Colonic mucosa (tissue), 4 donors: ENCODE results near the gene TPM2. TPM values are rescaled to one million over a fixed set of nuclear protein-coding genes. Genes with fewer than 3 reads are reported as not detected.

Experiments
- DNase-seq: peaks from one replicate; pipeline ENCODE4 v3.0.0-alpha.2; 2020
- H3K27ac ChIP-seq: fragments of 200-600 bp; one replicate; pipeline ENCODE4 v1.8.0; 2021
- H3K27me3 ChIP-seq: fragments of 200-600 bp; one replicate; pipeline ENCODE4 v1.8.0; 2021
- H3K36me3 ChIP-seq: fragments of 200-600 bp; one replicate; pipeline ENCODE4 v1.8.0; 2021
- H3K4me1 ChIP-seq: fragments of 200-600 bp; one replicate; pipeline ENCODE4 v1.8.0; 2021; ENCODE audit warnings: mild to moderate bottlenecking
- H3K4me3 ChIP-seq: fragments of 200-600 bp; one replicate; pipeline ENCODE4 v1.8.0; 2021
- H3K9ac ChIP-seq, 2 donors: one replicate each; pipeline ENCODE4 v1.7.0; 2013; ENCODE audit warnings: control low read depth in 2 of 2, low read depth in 2 of 2, low read length in 2 of 2
- H3K9me3 ChIP-seq: fragments of 200-600 bp; one replicate; pipeline ENCODE4 v1.8.0; 2021
- CTCF ChIP-seq: fragments of 200-600 bp; IDR thresholded peaks from one replicate; pipeline ENCODE4 v1.8.0; 2022; ENCODE audit warnings: antibody characterized with exemption, mild to moderate bottlenecking
- intact Hi-C: fragments of 100-400 bp; cut with DNase I; formaldehyde crosslinking; loops from one replicate; pipeline ENCODE4 v1.14.1; 2022
- total RNA-seq, 2 donors: library from RNA; stranded (reverse); fragmentation: NEBNext Ultra II Directional in 1 of 2; extraction: Animal tissue kit (Norgen Biotek cat#: 25700) in 1 of 2; gene quantifications; one replicate each; pipeline ENCODE4 v1.2.1, GENCODE V29; 2021
- donor health status: healthy.
- donor health status: DM: no; HTN: no; CAD: no.
- donor health status: DM: no; HTN: no; CAD: no.

The TPM2 gene
- total RNA-seq, 2 donors from 2014 or later = 29.8 to 321 TPM

GRCh38 chr9:35660966-35661415 is 28.7 kb downstream of the TPM2 start:
- Histone ChIP-seq H3K9ac (peak overlapping the region; percentile 33 to 64), H3K27me3 (no peaks in the 10 kb centered on the region), H3K9me3 (no peaks in the 10 kb centered on the region), H3K27ac (peak overlapping the region; percentile 81), H3K4me3 (no peak overlapping the region), H3K4me1 (peaks cover 24% of the 10 kb centered on the region), H3K36me3 (no peaks in the 10 kb centered on the region)
- TF ChIP-seq CTCF = peak; percentile 49
- peak; percentile 65 for DNase-seq
- intact Hi-C loops = loop anchor here (5.0 kb wide), 1 partner anchor 71 kb away; the partner anchor contains the start of genes CREB3 and TLN1

DNA sequence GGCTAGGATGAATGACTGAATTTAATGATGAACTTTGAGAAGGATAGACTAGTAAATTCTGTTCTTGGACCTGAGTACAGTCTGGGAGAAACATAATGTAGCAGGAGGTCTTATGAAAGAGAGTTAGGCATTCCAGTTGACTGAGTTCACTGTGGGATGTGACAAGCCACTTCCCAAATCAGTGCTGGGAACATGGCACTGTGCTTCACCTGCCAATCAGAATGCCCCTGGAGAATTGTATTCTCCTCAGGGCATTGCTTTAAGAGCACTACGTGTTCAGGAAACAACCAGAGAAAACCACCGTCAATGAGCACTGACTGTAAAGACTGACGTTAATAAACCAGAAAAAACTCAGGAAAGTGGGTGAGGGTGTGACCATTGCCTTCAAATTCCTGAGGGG is 30.4 kb downstream of the TPM2 start:
- H3K27me3 ChIP-seq = no peaks in the 10 kb centered on the region
- H3K9ac ChIP-seq = peak overlapping the region in 1 of 2 donors; percentile 86

GRCh38 chr9:35658968-35659220 is 30.8 kb downstream of the TPM2 start:
- intact Hi-C loops = no loop called here
- peak overlapping the region; percentile 85 for H3K4me3 ChIP-seq
- no peak for TF ChIP-seq CTCF
- peak overlapping the region; percentile 86 to 98 for H3K9ac ChIP-seq
- H3K36me3 ChIP-seq = no peaks in the 10 kb centered on the region
- H3K4me1 ChIP-seq = peaks cover 24% of the 10 kb centered on the region
- no peaks in the 10 kb centered on the region for H3K9me3 ChIP-seq
- H3K27ac ChIP-seq = peak overlapping the region; percentile 91
- no peaks in the 10 kb centered on the region for H3K27me3 ChIP-seq
- peak; percentile 43 for DNase-seq

More for the DNA sequence above, 30.4 kb downstream of the TPM2 start:
- no peak for DNase-seq
- Histone ChIP-seq H3K36me3 (no peaks in the 10 kb centered on the region), H3K4me3 (peak overlapping the region; percentile 85), H3K9me3 (no peaks in the 10 kb centered on the region), H3K27ac (peak overlapping the region; percentile 91), H3K4me1 (peaks cover 24% of the 10 kb centered on the region)
- intact Hi-C loops = no loop called here
- no peak for TF ChIP-seq CTCF

DNA sequence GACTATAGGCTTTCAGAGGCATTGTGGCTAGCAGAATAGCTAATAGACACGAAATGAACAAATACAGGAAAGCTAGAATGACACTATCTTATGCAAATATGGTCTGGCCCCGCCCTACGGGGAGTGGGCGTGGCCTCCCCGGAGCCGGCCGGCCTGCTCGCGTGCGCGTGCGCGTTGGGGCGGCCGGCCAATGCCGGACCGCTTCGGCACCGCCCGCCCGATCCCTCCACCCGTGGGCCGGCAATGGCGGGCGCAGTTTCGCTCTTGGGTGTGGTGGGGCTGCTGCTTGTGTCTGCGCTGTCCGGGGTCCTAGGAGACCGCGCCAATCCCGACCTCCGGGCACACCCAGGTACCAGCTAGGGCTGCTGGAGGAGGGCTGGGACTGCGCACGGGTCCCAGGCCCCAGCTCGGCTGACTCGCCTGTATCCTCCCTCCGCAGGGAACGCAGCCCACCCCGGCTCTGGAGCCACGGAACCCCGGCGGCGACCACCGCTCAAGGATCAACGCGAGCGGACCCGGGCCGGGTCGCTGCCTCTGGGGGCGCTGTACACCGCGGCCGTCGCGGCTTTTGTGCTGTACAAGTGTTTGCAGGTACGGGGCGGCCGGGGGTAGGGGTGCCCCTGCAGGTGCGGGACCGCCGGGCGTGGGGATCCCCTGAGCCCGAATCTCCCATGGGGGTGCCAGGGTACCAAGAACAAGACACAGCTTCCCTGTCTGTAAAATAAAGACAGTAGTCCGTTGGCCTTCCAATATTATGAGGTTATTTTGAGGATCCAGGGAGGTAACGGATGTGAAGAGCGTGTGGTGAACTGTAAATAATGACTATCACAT is 31.4 kb downstream of the TPM2 start, which contains the start of gene CCDC107:
Gene CCDC107, plus strand, starts transcription at position 156 of the 831 bp plus-strand sequence. Its CDS starts 88 bp downstream, at position 244.
- H3K36me3 ChIP-seq = no peaks in the 10 kb centered on the region
- peak; percentile 84 for DNase-seq
- intact Hi-C loops = no loop called here
- H3K9me3 ChIP-seq = no peaks in the 10 kb centered on the region
- no peaks in the 10 kb centered on the region for H3K27me3 ChIP-seq
- TF ChIP-seq CTCF = peak; percentile 51
- H3K27ac ChIP-seq = peak within 1 kb of the TSS; percentile 91
- H3K4me3 ChIP-seq = peak within 1 kb of the TSS; percentile 85
- H3K9ac ChIP-seq = peak within 1 kb of the TSS; percentile 86 to 98
- H3K4me1 ChIP-seq = peaks cover 20% of the 10 kb centered on the region

DNA sequence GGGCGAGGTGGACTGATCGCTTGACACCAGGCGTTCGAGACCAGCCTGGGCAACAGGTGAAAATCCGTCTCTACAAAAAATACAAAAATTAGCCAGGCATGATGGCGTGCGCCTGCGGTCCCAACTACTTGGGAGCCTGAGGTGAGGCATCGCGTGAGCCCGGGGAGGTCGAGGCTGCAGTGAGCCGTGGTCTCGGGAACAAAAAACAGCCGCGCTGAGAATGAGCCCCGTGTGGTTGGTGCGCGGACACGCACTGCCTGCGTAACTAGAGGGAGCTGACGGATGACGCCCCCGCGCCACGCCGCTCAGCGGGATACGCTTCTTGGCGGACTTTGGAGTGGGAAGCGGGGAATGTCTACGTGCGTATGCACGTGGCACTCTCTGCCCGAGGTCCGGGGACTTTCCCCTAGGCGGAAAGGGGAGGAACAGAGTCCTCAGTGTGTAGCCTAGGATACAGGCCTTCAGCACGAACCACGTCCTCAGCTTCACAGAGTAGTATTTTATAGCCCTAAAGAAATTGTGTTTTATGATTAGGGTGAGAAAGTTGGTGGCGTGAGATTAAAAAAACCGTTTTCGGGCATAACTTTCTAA is 32.1 kb downstream of the TPM2 start, which contains the start of gene RMRP:
Gene RMRP, minus strand, starts transcription at position 474 of the 591 bp plus-strand sequence.
- peak; percentile 97 for DNase-seq
- Histone ChIP-seq H3K4me1 (peaks cover 20% of the 10 kb centered on the region), H3K36me3 (no peaks in the 10 kb centered on the region), H3K27ac (peak within 1 kb of the TSS; percentile 91), H3K4me3 (peak within 1 kb of the TSS; percentile 85), H3K9me3 (no peaks in the 10 kb centered on the region), H3K27me3 (no peaks in the 10 kb centered on the region), H3K9ac (peak within 1 kb of the TSS; percentile 86 to 98)
- peak; percentile 24 for TF ChIP-seq CTCF
- intact Hi-C loops = no loop called here
